C1 segment of cervical spinal cord (tissue), 14 donors: ENCODE data around the gene ULK3.
"Not testable (repeated sequence)": the region's sequence is repeated elsewhere in the genome, so short reads cannot be mapped to it uniquely, and the experiment has no call there.

Experiments used
- DNase-seq, 14 donors: peaks; one replicate each; lab custom pipeline; 2025; lab: John Stamatoyannopoulos, UW

Gene ULK3, protein sequence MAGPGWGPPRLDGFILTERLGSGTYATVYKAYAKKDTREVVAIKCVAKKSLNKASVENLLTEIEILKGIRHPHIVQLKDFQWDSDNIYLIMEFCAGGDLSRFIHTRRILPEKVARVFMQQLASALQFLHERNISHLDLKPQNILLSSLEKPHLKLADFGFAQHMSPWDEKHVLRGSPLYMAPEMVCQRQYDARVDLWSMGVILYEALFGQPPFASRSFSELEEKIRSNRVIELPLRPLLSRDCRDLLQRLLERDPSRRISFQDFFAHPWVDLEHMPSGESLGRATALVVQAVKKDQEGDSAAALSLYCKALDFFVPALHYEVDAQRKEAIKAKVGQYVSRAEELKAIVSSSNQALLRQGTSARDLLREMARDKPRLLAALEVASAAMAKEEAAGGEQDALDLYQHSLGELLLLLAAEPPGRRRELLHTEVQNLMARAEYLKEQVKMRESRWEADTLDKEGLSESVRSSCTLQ

DNA sequence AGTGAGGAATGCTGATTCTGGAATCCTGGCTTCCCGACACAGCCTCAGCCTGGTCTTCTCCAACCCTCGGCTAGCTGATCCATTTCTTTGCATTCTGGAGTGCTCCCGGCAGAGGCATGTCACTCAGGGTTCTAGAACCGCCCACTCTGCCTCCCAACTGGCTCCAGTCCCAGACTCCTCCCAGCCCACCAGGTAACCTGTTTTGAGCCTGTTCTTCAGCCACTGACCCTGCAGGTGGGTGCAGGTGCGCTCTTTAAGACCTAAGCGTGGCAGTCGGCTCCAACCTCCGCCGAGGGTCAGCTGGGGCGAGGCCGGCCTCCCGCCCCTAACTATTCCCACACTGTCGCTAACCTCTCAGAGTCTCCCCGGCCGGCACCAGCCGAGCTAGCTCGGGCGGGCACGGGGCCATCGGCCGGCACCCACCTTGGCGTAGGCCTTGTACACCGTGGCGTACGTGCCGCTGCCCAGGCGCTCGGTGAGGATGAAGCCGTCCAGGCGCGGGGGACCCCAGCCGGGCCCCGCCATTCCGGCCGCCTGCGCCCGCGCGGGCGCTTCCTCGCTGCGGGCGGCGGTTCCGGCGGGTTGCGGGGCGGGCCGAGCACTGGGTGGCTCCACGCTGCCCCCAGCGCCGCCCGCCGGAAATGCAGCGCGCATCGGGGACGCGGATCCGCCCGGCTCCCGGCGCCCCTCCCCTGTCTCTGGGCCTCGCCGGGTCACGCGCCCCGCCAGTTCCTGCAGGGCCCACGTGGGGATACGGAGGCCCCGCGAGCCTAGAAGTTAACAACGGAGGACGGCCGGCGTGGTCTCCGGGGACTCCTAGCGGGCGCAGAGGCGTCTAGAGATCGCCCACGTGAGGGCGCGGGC is at the start of gene ULK3:
Gene ULK3, minus strand, starts transcription at position 576 of the 864 bp plus-strand sequence. Its CDS starts 51 bp downstream, at position 525.
- peak; percentile 40 to 94 (median 84) for DNase-seq

- DNase-seq: no peak
Measured at GRCh38 chr15:74892313-74892712, 49.4 kb upstream of the ULK3 start.

DNA sequence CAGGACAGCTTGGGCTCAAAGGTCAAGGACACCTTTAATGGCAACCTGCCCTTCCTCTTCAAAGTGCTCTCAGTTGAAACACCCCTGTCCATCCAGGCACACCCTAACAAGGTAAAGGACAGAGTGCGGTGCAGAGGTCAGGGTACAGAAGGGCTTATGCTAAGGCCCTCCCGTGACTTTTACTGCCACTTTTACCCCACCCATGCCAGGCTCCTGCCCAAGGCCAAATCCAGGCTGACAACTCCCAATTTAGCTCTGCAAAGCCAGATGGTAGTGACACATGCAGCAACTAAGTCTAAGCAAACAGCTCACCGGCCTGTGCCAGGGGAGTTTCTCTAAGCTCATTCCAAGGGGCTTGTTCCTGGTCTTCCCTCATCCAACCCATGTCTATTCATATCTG is 48.5 kb upstream of the ULK3 start:
- DNase-seq: no peak

DNA sequence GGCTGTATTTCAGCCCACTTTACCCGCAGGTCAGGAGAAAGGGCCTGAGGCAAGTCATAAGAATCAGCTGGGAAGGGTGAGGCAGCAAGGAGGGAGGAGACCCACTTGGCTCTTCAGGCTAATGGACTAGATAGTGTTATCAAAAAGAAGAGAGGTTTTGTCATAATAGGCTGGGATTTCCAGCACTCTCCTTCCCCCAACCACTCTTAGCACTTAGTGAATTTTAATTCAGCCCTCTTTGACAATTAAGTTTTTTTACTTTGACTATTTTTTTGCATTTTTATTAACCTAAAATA is 47.7 kb upstream of the ULK3 start:
- DNase-seq: no peak

- peak; percentile 25 to 88 (median 80) for DNase-seq
Measured at GRCh38 chr15:74889883-74890664, 47.1 kb upstream of the ULK3 start, which contains the start of gene MPI. Gene MPI, plus strand, starts transcription at chr15:74890042. Its CDS starts 32 bp downstream, at chr15:74890074.

GRCh38 chr15:74889390-74889882 is 46.5 kb upstream of the ULK3 start:
- peak in 8 of 14 donors; percentile 49 to 86 (median 68) for DNase-seq

DNA sequence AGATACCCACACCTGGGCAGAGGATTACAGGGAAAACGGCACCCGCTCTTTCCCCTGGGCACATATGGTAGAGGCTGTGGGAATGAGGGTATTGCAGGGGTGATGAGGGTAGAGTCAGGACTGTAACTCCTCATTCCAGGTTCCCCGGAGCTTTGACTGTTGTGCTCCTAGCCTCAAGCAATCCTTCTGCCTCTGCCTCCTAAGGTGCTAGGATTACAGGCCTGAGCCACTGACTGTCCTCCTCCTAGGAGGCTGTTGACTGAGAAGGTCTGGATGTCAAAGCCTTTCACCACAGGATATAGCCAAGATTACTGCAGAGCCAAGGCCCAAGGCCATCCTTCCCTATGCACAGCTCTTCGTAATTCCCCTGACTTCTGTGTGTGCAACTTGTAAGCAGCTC is 45.8 kb upstream of the ULK3 start:
- DNase-seq: no peak

- DNase-seq: not testable (repeated sequence)
Measured at GRCh38 chr15:74887537-74888193, 44.7 kb upstream of the ULK3 start.

DNA sequence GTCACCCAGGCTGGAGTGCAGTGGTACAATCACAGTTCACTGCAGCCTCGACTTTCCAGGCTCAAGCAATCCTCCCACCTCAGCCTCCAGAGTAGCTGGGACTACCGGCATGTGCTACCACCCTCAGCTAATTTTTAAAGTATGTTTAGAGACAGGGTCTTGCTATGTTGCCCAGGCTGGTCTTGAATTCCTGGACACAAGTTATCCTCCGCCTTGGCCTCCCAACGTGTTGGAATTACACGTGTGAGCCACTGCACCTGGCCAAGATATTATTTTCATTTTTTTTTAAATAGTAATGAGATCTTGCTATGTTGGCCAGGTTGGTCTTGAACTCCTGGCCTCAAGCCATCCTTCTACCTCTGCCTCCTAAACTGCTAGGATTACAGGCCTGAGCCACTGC is 42.5 kb upstream of the ULK3 start:
- DNase-seq: no peak

DNA sequence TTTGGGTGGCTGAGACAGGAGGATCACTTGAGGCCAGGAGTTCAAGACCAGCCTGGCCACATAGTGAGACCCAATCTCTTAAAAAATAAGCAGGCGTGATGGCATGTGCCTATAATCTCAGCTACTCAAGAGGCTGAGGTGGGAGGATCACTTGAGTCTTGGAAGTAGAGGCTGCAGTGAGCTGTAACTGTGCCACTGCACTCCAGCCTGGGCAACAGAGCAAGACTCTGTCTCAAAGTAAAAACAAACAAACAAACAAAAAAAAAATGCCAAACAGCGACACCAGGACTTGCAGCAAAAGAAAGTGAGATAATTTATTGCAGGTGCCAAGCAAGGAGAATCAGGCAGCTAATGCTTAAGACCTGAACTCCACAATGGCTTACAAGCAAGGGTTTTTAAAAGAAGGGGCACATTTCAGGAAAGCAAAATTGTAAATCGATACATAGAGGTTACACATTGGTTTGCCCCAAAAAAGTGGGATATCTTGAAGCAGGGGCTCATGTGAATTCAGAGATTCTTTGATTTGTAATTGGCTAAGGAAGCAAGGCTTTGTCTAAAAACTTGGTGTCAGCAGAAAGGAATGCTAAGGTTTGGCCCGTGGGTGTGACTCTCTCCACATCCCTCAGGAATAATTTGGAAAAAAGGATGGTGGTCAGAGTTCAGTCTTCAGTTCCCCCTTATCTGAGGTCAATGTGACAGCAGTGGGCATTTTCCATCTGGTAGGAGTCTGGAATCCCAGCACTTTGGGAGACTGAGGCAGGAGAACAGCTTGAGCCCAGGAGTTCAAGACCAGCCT is 41.7 kb upstream of the ULK3 start:
- DNase-seq: no peak

DNA sequence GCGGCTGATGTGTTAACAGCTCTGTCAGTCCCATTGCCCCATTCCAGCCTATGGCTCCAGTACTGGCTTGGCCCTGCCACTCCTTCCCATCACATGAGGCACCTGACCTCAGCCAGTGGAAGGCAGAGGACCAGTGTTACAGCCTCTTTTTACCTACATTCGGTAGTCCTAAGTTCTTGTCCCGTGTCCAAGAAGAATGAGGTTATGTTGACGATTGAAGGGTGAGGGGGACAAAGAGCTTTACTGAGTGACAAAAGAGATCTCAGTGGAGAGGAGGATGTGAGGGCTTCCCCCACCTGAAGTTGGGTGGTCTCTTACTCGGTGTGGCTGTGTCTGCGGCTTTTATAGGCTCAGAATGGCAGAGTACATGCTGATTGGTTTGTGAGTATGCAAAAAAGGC is 39.6 kb upstream of the ULK3 start:
- DNase-seq: no peak

DNA sequence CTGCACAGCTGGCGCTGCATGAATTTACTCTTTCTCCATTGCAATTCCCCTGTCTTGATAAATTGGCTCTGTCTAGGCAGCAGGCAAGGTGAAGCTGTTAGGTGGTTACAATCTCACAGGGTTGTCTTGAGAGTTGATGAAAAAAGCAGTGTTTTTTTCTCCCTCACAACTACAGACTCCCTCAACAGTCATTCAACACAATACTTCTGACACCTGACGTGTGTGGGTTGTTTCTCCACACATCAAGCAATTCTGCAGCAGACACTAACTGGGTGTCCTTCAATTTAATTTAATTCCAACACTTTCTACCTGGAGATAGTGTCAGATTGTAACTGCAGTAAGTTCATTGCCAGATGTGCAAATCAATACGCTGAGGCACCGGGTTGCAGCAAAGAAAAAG is 35.3 kb upstream of the ULK3 start:
- DNase-seq: no peak

- peak in 2 of 14 donors; percentile 40 to 57 for DNase-seq
Measured at GRCh38 chr15:74873756-74874424, 30.9 kb upstream of the ULK3 start.

DNA sequence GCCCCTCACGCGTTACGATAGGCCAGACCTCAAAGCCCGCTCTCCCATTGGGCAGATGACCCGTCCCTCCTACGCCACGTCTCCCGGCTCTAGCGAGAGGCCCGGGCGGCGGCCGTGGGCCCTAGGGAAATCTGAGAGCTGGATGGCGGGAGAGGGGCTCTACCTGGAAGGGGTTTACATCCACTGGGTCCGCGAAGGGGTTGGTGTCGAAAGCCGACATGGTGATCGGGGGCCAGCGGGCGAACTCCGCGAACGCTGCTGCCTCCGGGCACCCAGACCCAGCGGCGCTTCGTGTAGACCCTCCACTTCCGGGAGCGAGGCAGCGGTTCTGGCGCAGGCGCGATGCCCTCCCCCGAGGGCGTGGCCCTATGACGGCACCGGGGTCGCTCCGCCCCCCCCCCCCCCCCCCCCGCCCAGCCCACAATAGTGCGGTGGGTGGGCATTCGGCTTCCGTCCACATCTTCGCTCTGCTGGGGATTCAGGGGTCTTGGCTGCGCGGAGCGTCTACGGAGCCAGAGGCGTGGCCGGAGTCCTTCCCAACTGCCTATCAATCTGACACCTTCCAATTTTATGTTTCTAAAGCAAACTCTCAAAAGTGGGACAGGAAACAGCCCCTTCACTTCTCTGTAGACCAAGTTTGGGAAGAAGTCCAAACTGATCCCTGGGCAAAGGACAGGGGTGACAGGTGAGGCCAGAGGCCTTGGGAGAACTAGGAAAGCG is 30.2 kb upstream of the ULK3 start, which contains the start of gene SCAMP2:
Gene SCAMP2, minus strand, starts transcription at position 330 of the 720 bp plus-strand sequence. Its CDS starts 110 bp downstream, at position 220.
- DNase-seq: peak; percentile 86 to 99 (median 96)

DNA sequence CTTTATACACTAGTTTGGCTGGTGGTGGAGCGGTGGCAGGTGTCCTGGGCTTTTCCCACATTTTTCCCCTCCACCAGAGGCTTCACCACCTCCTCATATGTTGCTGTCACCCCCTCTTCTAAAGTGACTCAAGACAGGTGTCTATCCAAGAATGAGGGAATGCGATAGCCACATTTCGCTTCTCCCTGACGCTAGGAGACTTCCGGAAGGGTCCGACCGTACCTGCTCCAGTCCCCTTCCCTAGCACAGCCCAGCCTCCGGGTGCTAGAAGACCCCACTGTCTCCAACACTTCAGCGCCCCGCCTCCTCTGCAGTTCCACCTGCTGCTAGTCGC is 29.7 kb upstream of the ULK3 start:
- DNase-seq: no peak

GRCh38 chr15:74870436-74871215 is 27.7 kb upstream of the ULK3 start:
- no peak for DNase-seq

DNA sequence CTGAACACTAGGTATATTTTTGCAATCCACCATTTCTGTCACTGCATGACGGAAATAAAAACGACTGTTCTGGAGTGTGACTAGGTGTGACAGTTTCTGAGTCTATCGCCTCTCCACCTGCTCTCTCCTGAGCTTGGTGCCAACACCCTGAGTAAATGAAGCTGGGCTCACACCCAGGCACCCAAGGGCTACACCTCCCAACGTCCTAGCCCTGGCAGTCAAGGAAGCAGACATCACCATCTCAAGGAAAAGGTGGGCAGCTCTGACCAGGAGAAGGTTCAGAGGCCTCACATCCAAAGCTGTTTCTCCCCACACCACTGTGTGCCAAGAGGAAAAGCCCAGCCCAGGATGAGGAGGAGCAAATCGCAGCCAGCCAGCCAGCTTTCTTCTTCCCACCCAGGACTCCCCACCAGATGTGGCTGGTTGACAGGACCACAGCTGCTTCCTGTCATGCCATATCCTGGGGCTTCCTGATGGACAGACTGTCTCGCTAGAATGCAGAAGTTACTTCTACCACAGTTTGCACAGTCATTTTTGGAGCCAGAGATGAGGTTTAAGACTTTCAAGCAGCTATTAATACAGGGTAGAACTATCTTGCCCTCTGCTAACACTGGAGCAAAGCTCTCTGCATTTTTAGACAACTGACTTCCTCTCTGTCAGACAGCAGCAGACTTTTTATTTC is 26.9 kb upstream of the ULK3 start:
- peak in 9 of 14 donors; percentile 4 to 61 (median 37) for DNase-seq

- DNase-seq: no peak
Measured at GRCh38 chr15:74869372-74869725, 26.4 kb upstream of the ULK3 start.
